ENCODE measurements around the gene CYFIP1.

Gene CYFIP1

GRCh38 chr15:22979238-22980188 is 655 bp downstream of the CYFIP1 start:
- TF ChIP-seq CTCF (IDR thresholded peaks at IDR 0.05; ENCODE audit: low read depth, low read length): no peak
- peak overlapping the region; percentile 77 for H3K4me3 ChIP-seq (ENCODE audit: low read depth, low read length)

- H3K4me3 ChIP-seq (ENCODE audit: low read depth, low read length): peak overlapping the region; percentile 77
- TF ChIP-seq CTCF (IDR thresholded peaks at IDR 0.05; ENCODE audit: low read depth, low read length): no peak
Observed at GRCh38 chr15:22978691-22979237, 1.4 kb downstream of the CYFIP1 start.

GRCh38 chr15:22974745-22975144 is 5.4 kb downstream of the CYFIP1 start:
- no peak for TF ChIP-seq CTCF (IDR thresholded peaks at IDR 0.05; ENCODE audit: low read depth, low read length)
- H3K4me3 ChIP-seq (ENCODE audit: low read depth, low read length): no peak overlapping the region

GRCh38 chr15:22973987-22974386 is 6.2 kb downstream of the CYFIP1 start:
- TF ChIP-seq CTCF (IDR thresholded peaks at IDR 0.05; ENCODE audit: low read depth, low read length): no peak
- no peak overlapping the region for H3K4me3 ChIP-seq (ENCODE audit: low read depth, low read length)

- no peak overlapping the region for H3K4me3 ChIP-seq (ENCODE audit: low read depth, low read length)
- no peak for TF ChIP-seq CTCF (IDR thresholded peaks at IDR 0.05; ENCODE audit: low read depth, low read length)
Observed at GRCh38 chr15:22973286-22973685, 6.9 kb downstream of the CYFIP1 start.

GRCh38 chr15:22969489-22969888 is 10.7 kb downstream of the CYFIP1 start:
- no peak overlapping the region for H3K4me3 ChIP-seq (ENCODE audit: low read depth, low read length)
- TF ChIP-seq CTCF (IDR thresholded peaks at IDR 0.05; ENCODE audit: low read depth, low read length): no peak

GRCh38 chr15:22968366-22968765 is 11.8 kb downstream of the CYFIP1 start:
- no peak overlapping the region for H3K4me3 ChIP-seq (ENCODE audit: low read depth, low read length)
- no peak for TF ChIP-seq CTCF (IDR thresholded peaks at IDR 0.05; ENCODE audit: low read depth, low read length)
